DOHH2 (cell line): ENCODE results near the gene HCLS1.

Experiments used
- H3F3A ChIP-seq: fragments of 200-600 bp; sonication (generic), shearing (Covaris generic); 2 replicates; pipeline ENCODE4 v1.6.0; 2016; ENCODE audit warnings: antibody characterized with exemption, mild to moderate bottlenecking; ENCODE audit not compliant: control insufficient read depth, insufficient read depth
- H3K27ac ChIP-seq: fragments of 200-600 bp; sonication (generic); 2 replicates; pipeline ENCODE4 v1.5.1; 2014; ENCODE audit warnings: low read depth, mild to moderate bottlenecking, low read length, moderate library complexity
- H3K27me3 ChIP-seq: fragments of 200-600 bp; sonication (generic); 2 replicates; pipeline ENCODE4 v1.6.1; 2014; ENCODE audit warnings: mild to moderate bottlenecking, low read length, mixed read lengths; ENCODE audit not compliant: control insufficient read depth
- H3K36me3 ChIP-seq: fragments of 200-600 bp; sonication (generic); 2 replicates; pipeline ENCODE4 v1.6.1; 2014; ENCODE audit warnings: mild to moderate bottlenecking, low read length, moderate library complexity, mixed read lengths; ENCODE audit not compliant: control insufficient read depth
- H3K4me1 ChIP-seq: fragments of 200-600 bp; sonication (generic); 2 replicates; pipeline ENCODE4 v1.6.1; 2014; ENCODE audit warnings: mild to moderate bottlenecking, low read length, mixed read lengths; ENCODE audit not compliant: control insufficient read depth
- H3K4me2 ChIP-seq: fragments of 200-600 bp; sonication (generic); 2 replicates; pipeline ENCODE4 v1.6.0; 2014; ENCODE audit warnings: mild to moderate bottlenecking, low read length, moderate library complexity
- H3K4me3 ChIP-seq: fragments of 200-600 bp; sonication (generic); 2 replicates; pipeline ENCODE4 v1.5.1; 2014; ENCODE audit warnings: mild to moderate bottlenecking, low read length, mixed read lengths
- H3K79me2 ChIP-seq: fragments of 200-600 bp; sonication (generic); 2 replicates; pipeline ENCODE4 v1.6.1; 2014; ENCODE audit warnings: mild to moderate bottlenecking, low read length, mixed read lengths; ENCODE audit not compliant: control insufficient read depth
- H3K9me2 ChIP-seq: fragments of 200-600 bp; sonication (generic); replicated peaks from 2 replicates; pipeline ENCODE4 v1.6.1; 2014; ENCODE audit warnings: mild to moderate bottlenecking, low read length, mixed read lengths; ENCODE audit not compliant: control insufficient read depth
- H3K9me3 ChIP-seq: fragments of 200-600 bp; sonication (generic); 2 replicates; pipeline ENCODE4 v1.6.1; 2014; ENCODE audit warnings: antibody characterized with exemption, low read length, mixed read lengths; ENCODE audit not compliant: control insufficient read depth, insufficient read depth
- H4K20me1 ChIP-seq: fragments of 200-600 bp; sonication (generic); 2 replicates; pipeline ENCODE4 v1.6.0; 2014; ENCODE audit warnings: low read depth, mild to moderate bottlenecking, antibody characterized with exemption, low read length, moderate library complexity; ENCODE audit not compliant: control insufficient read depth, insufficient read depth
- EZH2phosphoT487 ChIP-seq: fragments of 200-600 bp; sonication (generic); IDR thresholded peaks from 2 replicates; pipeline ENCODE4 v1.6.1; 2017; ENCODE audit warnings: borderline replicate concordance, mild to moderate bottlenecking, antibody characterized with exemption, low read length, moderate library complexity, mixed read lengths
- TF ChIP-seq, protein P1 (sequence below): fragments of 200-600 bp; sonication (generic); IDR thresholded peaks from one replicate; pipeline ENCODE4 v1.5.1; 2014; ENCODE audit warnings: antibody characterized with exemption, mild to moderate bottlenecking, low read depth, low read length; ENCODE audit not compliant: poor library complexity, severe bottlenecking

Gene HCLS1

DNA sequence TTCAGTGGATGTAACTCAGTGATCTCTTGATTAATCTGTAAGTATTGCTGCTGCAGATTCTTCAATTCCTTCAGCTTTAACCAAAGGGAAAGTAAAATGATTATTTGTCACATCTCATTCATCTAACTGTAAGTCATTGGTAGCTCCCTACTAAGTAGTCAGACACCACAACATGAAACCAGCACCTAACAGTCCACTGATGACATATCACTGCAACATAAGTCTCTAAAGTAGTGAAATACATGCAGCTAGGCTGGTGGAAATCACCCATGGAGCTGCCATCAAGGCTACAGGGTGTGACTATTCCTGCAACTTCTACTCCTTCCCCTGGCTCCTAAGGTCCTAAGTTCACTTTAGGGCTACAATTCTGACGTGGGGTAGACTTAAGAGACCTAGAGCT, 21.1 kb upstream of the HCLS1 start:
- Histone ChIP-seq H4K20me1 (no peaks in the 10 kb centered on the region), H3K9me3 (0 out of 2 replicates have a peak, but pooled peaks cover 5% of the 10 kb centered on the region), H3K27me3 (no peaks in the 10 kb centered on the region), H3K4me2 (no peak overlapping the region), H3K79me2 (no peaks in the 10 kb centered on the region), H3K27ac (no peak overlapping the region), H3K9me2 (no peaks in the 10 kb centered on the region), H3F3A (no peaks in the 10 kb centered on the region), H3K4me3 (no peak overlapping the region), H3K36me3 (peaks cover 27% of the 10 kb centered on the region), H3K4me1 (no peaks in the 10 kb centered on the region)
- TF ChIP-seq, protein P1, sequence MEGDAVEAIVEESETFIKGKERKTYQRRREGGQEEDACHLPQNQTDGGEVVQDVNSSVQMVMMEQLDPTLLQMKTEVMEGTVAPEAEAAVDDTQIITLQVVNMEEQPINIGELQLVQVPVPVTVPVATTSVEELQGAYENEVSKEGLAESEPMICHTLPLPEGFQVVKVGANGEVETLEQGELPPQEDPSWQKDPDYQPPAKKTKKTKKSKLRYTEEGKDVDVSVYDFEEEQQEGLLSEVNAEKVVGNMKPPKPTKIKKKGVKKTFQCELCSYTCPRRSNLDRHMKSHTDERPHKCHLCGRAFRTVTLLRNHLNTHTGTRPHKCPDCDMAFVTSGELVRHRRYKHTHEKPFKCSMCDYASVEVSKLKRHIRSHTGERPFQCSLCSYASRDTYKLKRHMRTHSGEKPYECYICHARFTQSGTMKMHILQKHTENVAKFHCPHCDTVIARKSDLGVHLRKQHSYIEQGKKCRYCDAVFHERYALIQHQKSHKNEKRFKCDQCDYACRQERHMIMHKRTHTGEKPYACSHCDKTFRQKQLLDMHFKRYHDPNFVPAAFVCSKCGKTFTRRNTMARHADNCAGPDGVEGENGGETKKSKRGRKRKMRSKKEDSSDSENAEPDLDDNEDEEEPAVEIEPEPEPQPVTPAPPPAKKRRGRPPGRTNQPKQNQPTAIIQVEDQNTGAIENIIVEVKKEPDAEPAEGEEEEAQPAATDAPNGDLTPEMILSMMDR: no peak
- TF ChIP-seq EZH2phosphoT487: no peak

DNA sequence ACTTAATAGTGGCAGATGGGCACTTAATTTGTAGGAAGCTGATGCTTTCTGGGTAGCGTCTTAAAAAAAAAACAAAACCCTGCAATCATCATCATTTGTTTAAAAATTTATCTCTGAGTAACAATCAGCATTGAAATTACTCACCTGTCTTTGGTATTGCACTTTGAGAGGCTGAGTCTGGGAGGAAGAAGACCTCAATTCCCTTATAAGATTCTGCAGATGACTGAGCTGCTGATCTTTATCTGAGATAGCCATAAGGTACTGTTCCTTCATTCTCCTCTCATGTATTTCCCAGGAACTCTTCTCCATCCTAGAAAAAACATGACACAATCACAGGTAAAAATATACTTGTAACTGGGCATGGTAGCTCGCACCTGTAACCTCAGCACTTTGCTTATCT, 16.4 kb upstream of the HCLS1 start:
- no peak for TF ChIP-seq EZH2phosphoT487
- TF ChIP-seq, protein P1: no peak
- no peaks in the 10 kb centered on the region for H3K79me2 ChIP-seq
- peaks cover 43% of the 10 kb centered on the region for H3K36me3 ChIP-seq
- no peaks in the 10 kb centered on the region for H3F3A ChIP-seq
- no peak overlapping the region for H3K4me2 ChIP-seq
- no peaks in the 10 kb centered on the region for H3K9me2 ChIP-seq
- no peak overlapping the region for H3K27ac ChIP-seq
- H3K27me3 ChIP-seq: no peaks in the 10 kb centered on the region
- no peak overlapping the region for H3K4me3 ChIP-seq
- no peaks in the 10 kb centered on the region for H3K9me3 ChIP-seq
- H3K4me1 ChIP-seq: no peaks in the 10 kb centered on the region
- no peaks in the 10 kb centered on the region for H4K20me1 ChIP-seq

DNA sequence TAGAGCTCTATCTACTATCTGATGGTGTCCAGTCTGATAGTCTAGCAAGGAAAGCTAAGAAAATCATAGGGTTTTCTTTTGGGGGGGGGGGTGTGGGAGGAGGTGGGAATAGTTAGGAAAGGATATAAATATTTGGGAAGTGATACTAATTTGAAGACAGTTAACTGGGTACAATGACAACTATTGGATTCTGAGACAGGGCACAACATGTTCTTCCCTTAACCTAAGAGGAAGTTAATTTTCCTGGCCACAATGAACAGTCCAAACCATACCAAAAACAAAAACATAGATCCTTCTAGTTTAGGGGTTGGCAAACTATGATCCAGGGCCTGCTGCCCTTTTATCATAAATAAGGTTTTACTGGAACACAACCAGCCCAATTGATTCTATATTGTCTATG, 10.0 kb upstream of the HCLS1 start:
- TF ChIP-seq, protein P1: no peak
- peaks cover 33% of the 10 kb centered on the region for H3K36me3 ChIP-seq

GRCh38 chr3:121667333-121667732, 6.6 kb upstream of the HCLS1 start:
- no peaks in the 10 kb centered on the region for H4K20me1 ChIP-seq
- no peaks in the 10 kb centered on the region for H3F3A ChIP-seq
- no peak overlapping the region for H3K4me2 ChIP-seq
- H3K36me3 ChIP-seq: peaks cover 35% of the 10 kb centered on the region
- H3K4me3 ChIP-seq: no peak overlapping the region
- TF ChIP-seq EZH2phosphoT487: no peak
- TF ChIP-seq, protein P1: no peak
- no peaks in the 10 kb centered on the region for H3K79me2 ChIP-seq
- H3K9me3 ChIP-seq: no peaks in the 10 kb centered on the region
- no peak overlapping the region for H3K27ac ChIP-seq
- H3K9me2 ChIP-seq: no peaks in the 10 kb centered on the region
- H3K4me1 ChIP-seq: no peaks in the 10 kb centered on the region
- H3K27me3 ChIP-seq: no peaks in the 10 kb centered on the region

More for the DNA sequence above, 10.0 kb upstream of the HCLS1 start:
- Histone ChIP-seq H3K9me2 (no peaks in the 10 kb centered on the region), H3K9me3 (no peaks in the 10 kb centered on the region), H3K27ac (no peak overlapping the region), H3F3A (no peaks in the 10 kb centered on the region), H3K4me1 (no peaks in the 10 kb centered on the region), H3K4me2 (no peak overlapping the region), H3K4me3 (no peak overlapping the region), H3K79me2 (no peaks in the 10 kb centered on the region), H4K20me1 (no peaks in the 10 kb centered on the region), H3K27me3 (no peaks in the 10 kb centered on the region)
